GM12801 (cell line): Measurements from ENCODE around the gene RFX8.

ENCODE experiments used
- CTCF ChIP-seq: IDR thresholded peaks from one replicate; pipeline ENCODE4 v1.5.1; 2011; ENCODE audit warnings: control low read depth; ENCODE audit not compliant: insufficient read length; ENCODE audit errors: extremely low read depth

Gene RFX8

DNA sequence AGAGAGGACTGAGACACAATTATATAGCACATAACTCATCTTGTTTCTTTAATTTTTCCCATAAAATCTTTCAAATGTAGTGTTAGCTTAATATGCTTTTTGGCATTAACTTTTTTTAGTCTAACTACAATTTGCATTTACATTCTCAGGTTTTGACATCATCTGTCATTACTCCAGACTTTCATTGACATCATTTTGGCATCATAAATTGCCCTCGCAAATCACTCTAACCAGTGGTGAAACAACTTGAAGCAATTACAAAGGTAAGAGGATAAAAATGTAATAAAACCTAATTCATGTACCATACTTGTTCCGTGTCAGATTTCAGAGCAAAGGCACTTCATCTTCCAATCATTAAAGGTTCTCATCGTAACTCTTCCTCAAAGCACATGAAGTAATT is 41.4 kb downstream of the RFX8 start:
- TF ChIP-seq CTCF: no peak

GRCh38 chr2:101432411-101433181 is 42.3 kb downstream of the RFX8 start:
- TF ChIP-seq CTCF: no peak

DNA sequence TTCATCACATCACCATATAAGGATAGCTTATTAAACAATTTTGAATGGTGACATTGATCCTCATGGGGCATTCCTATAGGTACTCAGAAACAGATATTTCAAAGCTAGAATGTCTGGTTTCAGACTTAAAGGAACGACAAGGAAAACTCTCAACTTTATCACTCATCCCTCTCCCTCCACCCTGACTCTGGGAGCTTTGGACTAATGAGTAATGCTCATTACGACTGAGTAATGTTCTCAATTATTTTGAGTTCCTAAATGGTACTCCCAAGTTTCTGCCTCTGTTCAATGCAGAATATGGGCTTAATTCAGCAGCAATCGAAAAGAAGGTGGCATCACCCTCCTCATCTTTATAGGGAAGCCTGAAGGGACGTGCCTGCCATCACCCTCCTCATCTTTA is 43.4 kb downstream of the RFX8 start:
- TF ChIP-seq CTCF: no peak

GRCh38 chr2:101430156-101430555 is 44.8 kb downstream of the RFX8 start:
- no peak for TF ChIP-seq CTCF

- TF ChIP-seq CTCF: no peak
Observed at GRCh38 chr2:101429453-101429852, 45.5 kb downstream of the RFX8 start.

- TF ChIP-seq CTCF: no peak
Observed at GRCh38 chr2:101428422-101429176, 46.3 kb downstream of the RFX8 start.

DNA sequence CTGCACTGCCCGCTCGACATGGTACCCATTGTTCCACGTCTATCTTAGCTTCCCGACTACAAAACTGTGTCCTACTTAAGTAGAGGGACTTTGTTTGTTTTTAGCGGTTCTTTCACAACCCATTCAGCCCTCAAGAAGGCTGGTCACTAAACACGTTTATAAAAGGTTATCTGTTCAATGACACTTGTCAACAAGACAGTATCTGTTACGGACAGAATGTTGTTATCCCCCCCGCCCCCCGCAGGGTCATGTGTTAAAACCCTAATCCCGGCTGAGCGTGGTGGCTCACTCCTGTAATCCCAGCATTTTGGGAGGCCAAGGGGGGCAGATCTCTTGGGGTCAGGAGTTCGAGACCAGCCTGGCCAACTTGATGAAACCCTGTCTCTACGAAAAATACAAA is 47.2 kb downstream of the RFX8 start:
- TF ChIP-seq CTCF: no peak
